GOT3 (cell line): Measurements from ENCODE around the gene SLC12A9.
"Not testable (repeated sequence)": the region's sequence is repeated elsewhere in the genome, so short reads cannot be mapped to it uniquely, and the experiment has no call there.

Source experiments
- DNase-seq: peaks from one replicate; lab custom pipeline; 2025; ENCODE audit warnings: mixed read lengths; lab: John Stamatoyannopoulos, UW

The SLC12A9 gene

GRCh38 chr7:100895956-100896731 is 43.6 kb downstream of the SLC12A9 start:
- no peak for DNase-seq

DNA sequence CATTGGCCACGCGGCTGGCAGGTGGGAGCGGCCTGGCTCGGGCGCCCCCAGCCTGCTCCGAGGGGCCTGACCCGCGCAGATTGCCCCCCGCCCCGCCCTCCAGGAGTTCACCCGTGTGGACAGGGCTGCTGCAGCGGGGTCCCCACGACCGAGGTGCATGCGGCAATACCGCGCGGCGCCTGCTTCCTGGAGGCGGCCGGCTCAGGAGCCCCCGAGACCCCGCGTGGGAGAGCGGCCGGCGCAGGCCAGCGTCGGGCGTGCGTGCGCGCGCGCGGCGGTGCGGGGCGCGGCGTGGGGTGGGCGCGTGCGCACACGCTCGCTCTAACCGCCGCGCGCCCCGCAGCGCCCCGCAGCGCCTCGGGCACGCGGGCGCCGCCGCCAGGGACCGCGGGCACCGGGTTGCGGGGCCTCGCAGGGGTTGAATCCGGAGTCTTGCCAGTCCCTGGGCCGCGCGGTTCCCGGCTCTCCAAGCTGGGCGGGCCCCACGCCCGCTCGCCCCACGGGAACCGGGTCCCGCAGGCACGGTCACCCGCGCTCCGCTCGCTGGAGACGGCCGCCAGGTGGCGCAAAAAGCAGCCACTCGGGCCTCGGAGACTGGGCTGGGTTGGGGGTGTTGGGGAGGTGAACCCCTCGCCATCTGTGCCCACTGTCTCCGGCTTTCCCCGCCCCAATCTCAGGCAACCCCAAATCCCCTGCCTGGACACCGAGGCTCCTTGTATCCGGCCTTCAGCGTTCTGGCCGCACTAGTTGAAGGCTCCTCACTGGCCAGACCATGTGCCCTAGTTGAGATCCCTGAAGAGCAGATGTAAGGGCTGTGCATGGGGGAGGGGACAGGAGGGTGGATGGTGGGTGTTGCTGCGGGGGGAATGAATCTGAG is 44.5 kb downstream of the SLC12A9 start:
- DNase-seq, result no peak

- no peak for DNase-seq
Measured at GRCh38 chr7:100897772-100898454, 45.4 kb downstream of the SLC12A9 start.

DNA sequence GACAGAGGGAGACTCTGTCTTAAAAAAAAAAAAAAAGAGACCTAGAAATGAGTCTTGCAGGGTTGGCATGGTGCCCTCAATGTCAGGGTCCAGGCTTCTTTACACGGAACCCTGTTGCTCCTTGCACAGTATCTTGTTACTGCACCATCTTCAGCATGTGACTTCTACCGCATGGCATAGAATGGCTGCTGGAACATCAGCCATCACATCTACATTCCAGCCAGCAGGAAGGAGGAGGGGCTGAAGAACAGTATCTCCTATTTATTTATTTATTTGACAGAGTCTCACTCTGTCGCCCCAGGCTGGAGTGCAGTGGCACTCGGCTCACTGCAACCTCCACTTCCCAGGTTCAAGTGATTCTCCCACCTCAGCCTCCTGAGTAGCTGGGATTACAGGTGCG is 46.9 kb downstream of the SLC12A9 start:
- no peak for DNase-seq

DNA sequence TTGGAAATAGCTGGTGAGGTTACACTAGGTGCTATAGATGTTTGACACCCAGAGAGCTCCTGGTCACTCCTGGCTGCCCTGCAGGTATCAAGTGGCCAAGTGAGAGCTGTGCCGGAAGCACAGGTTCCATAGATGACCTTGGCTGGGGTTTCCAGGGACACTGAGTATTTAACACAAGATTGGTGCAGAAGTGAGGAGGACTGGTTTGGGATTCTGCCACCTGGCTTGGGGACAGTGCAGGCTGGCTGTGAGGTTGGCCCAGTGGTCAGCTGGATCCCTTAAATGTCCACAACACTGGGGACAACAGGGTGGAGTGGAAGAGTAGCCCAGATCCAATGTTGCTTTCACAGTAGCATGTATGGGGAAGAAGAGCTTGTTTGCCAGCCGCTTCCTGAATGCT is 48.5 kb downstream of the SLC12A9 start:
- DNase-seq, result no peak

GRCh38 chr7:100901921-100902332 is 49.4 kb downstream of the SLC12A9 start:
- DNase-seq, result no peak

GRCh38 chr7:100902638-100903037 is 50.1 kb downstream of the SLC12A9 start:
- no peak for DNase-seq

DNA sequence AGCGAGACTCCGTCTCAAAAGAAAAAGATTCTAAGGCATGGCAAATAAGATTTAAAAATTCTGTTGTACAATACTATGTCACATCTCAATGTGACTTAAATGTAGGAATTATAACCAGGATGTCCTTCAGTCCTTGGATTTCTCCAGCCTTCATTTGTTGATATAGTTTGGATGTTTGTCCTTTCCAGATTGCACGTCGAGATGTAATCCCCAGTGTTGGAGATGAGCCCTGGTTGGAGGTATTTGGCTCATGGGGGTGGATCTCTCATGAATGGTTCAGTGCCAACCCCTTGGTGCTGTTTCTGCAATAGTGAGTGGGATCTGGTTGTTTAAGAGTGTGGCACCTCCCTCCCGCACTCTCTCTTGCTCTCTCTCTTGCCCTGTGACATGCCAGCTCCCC is 56.0 kb downstream of the SLC12A9 start:
- DNase-seq, result no peak

DNA sequence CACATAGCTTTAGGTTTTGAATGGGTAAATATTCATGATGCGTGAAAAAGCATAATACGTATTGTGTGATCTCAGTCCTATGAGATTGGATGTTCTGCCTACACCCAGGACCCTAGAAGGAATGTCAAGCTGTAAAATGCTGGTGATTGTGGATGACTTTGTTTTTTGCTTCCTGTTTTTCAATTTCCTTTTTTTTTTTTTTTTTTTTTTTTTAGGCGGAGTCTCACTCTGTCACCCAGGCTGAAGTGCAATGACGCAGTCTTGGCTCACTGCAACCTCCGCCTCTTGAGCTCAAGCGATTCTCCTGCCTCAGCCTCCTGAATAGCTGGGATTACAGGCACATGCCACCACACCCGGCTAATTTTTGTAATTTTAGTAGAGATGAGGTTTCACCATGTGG is 57.9 kb downstream of the SLC12A9 start:
- DNase-seq, result not testable (repeated sequence)

DNA sequence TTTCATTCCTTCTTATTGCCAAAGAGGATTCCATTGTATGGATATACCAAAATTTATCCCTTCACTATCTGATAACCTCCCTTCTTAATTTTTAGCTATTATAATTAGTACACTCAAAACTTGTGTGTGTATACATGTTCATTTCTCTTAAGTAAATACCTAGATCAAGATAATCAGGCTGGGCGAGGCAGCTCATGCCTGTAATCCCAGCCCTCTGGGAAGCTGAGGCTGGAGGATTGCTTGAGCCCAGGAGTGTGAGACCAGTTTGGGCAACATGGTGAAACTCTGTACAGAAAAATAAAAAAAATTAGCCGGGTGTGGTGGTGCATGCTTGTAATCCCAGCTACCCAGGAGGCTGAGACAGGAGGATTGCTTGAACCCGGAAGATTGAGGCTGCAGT is 59.0 kb downstream of the SLC12A9 start:
- no peak for DNase-seq

- DNase-seq, result no peak
Measured at GRCh38 chr7:100914208-100914878, 61.8 kb downstream of the SLC12A9 start.

DNA sequence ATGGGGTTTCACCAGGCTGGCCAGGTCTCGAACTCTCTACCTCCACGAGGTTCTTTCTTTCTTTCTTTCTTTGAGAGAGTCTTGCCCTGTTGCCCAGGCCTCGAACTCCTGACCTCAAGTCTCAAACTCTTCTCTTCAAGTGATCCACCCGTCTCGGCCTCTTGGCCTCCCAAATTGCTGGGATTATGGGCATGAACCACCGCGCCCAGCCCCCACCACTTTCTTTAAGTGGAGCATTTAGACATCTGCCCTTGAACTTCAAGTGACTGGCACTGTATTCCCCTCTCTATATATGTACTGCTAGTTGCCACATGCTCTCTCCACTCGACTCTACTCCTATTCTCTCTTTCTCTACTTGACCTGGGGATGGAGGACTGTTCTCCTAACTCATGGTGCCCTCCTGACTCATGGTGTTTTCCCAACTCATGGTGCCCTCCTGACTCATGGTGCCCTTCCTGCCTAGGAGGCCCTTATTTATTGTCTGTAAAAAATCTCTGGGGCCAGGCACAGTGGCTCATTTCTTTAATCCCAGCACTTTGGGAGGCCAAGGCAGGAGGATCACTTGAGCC is 62.5 kb downstream of the SLC12A9 start:
- no peak for DNase-seq
